Loucy (cell line): ENCODE results near the gene CCDC57.

Experiments used
- EZH2phosphoT487 ChIP-seq: fragments of 200-600 bp; IDR thresholded peaks from 2 replicates; pipeline ENCODE4 v1.6.1; 2018; ENCODE audit warnings: antibody characterized with exemption, mild to moderate bottlenecking, moderate library complexity, borderline replicate concordance
- TF ChIP-seq, protein P1 (sequence below): fragments of 200-600 bp; sonication (generic); conservative IDR thresholded peaks from 2 replicates; pipeline ENCODE4 v1.5.1; 2014; ENCODE audit warnings: mild to moderate bottlenecking, antibody characterized with exemption, low read length

DNA sequence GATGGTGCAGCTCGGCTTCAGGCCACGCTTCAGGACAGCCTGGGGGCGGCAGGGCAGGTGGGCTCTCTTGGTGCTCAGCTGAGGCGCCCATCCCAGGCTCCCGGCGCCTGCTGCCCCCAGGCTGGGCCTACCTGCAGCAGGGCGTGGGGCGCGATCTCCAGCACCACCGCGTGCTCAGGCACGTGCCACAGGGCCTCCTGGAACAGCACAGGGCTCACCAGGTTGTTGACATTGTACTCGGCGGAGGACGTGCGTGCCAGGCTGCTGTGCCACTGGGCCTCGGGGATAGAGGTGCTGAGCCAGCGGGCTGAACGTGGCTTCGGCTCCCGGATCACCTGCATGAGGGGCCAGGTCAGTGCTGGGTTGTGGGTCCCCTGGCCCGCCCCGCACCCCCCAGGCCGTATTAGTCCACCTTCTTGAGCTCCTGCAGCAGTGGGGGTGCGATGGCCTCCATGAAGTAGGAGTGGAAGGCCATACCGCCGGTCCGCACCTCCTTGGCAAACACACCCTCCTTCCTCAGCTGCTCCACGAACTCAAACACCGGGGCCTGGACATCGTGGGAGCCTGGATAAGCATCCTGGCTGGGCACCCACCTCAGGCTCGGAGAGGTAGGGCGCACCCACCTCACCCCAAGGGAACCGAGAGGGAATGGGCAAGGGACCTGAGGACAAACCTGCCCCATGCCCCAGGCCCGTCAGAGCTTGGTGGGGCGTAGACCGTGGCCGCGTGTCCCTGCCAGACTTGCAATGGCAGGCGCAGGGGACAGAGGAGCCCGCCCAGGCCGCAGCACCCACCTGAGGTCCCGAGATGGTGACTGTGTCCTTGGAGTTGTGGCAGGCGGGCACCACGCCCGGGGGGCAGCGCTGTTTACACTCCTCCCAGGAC lies 123.6 kb downstream of the CCDC57 start:
- TF ChIP-seq, protein P1, sequence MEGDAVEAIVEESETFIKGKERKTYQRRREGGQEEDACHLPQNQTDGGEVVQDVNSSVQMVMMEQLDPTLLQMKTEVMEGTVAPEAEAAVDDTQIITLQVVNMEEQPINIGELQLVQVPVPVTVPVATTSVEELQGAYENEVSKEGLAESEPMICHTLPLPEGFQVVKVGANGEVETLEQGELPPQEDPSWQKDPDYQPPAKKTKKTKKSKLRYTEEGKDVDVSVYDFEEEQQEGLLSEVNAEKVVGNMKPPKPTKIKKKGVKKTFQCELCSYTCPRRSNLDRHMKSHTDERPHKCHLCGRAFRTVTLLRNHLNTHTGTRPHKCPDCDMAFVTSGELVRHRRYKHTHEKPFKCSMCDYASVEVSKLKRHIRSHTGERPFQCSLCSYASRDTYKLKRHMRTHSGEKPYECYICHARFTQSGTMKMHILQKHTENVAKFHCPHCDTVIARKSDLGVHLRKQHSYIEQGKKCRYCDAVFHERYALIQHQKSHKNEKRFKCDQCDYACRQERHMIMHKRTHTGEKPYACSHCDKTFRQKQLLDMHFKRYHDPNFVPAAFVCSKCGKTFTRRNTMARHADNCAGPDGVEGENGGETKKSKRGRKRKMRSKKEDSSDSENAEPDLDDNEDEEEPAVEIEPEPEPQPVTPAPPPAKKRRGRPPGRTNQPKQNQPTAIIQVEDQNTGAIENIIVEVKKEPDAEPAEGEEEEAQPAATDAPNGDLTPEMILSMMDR: no peak
- no peak for TF ChIP-seq EZH2phosphoT487
